Duodenal mucosa (tissue), 2 donors: ENCODE results near the gene DNAAF1.

Source experiments
- H3K27ac ChIP-seq: one replicate; pipeline ENCODE4 v1.7.0; 2013; ENCODE audit warnings: low read depth, low read length
- H3K27me3 ChIP-seq, 2 donors: one replicate each; pipeline ENCODE4 v1.7.0; 2013; ENCODE audit warnings: low read length in 2 of 2, control low read depth in 1 of 2; ENCODE audit not compliant: insufficient read depth in 2 of 2, control insufficient read depth in 1 of 2
- H3K36me3 ChIP-seq, 2 donors: one replicate each; pipeline ENCODE4 v1.7.0; 2013; ENCODE audit warnings: low read length in 2 of 2, control low read depth in 1 of 2; ENCODE audit not compliant: insufficient read depth in 2 of 2, control insufficient read depth in 1 of 2
- H3K4me1 ChIP-seq, 2 donors: one replicate each; pipeline ENCODE4 v1.7.0; 2013; ENCODE audit warnings: low read length in 2 of 2, control low read depth in 1 of 2; ENCODE audit not compliant: insufficient read depth in 2 of 2, control insufficient read depth in 1 of 2
- H3K4me3 ChIP-seq, 2 donors: one replicate each; pipeline ENCODE4 v1.7.0; 2013; ENCODE audit warnings: low read length in 2 of 2, low read depth in 1 of 2
- H3K9ac ChIP-seq, 2 donors: one replicate each; pipeline ENCODE4 v1.7.0; 2013; ENCODE audit warnings: low read length in 2 of 2, low read depth in 1 of 2
- H3K9me3 ChIP-seq, 2 donors: one replicate each; pipeline ENCODE4 v1.7.0; 2013; ENCODE audit warnings: low read length in 2 of 2, control low read depth in 1 of 2; ENCODE audit not compliant: control insufficient read depth in 1 of 2

DNAAF1 gene

DNA sequence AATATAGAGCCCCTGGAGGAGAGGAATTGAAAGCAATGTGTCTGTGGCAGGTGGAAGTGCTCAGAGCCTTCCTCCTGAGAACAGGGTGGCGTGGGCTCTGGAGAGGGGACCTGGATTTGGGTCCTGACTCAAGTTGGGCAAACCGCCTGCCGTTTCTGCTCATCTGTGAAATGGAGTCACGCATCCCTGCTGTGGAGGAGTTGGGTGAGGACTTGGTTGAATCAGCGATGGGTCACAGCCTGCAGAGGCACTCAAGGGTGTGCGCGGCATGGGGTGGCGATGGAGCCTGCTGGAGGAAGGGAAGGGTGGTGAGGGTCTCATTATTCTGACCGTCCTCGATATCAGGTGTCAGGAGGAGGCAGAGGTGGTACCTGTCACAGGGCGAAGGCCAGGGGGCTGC, 48.9 kb downstream of the DNAAF1 start:
- Histone ChIP-seq H3K4me3 (no peak overlapping the region), H3K4me1 (no peaks in the 10 kb centered on the region), H3K27me3 (peaks cover 0 to 2% of the 10 kb centered on the region in 2 donors), H3K27ac (no peak overlapping the region), H3K9ac (no peak overlapping the region), H3K9me3 (no peaks in the 10 kb centered on the region), H3K36me3 (no peaks in the 10 kb centered on the region)

DNA sequence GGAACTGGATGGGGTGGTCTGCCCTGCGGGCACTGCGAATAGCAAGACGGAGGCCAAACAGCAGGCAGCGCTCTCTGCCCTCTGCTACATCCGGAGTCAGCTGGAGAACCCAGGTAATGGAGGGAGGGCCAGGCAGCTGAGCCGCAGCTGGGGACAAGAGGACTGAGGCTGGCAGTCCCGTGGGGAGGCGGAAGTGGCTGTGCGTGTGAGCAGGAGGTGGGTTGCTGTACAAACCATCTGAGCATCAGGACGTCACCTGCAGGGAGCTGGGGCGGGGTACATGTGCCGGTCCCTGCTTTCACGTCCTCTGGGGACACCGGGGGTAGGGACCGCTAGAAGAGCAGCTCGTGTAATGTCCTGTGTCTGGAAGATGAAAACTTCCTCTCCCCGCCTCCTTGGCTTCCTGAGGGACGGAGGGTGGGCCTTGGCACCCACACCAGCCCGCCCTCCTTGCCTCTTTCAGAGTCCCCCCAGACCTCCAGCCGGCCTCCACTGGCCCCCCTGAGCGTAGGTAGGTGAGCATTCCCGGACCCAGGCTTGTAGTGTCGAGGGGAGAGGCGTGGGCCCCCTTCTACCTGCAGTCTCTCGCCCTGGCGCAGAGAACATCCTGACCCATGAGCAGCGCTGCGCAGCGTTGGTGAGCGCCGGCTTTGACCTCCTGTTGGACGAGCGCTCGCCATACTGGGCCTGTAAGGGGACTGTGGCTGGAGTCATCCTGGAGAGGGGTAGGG, 49.5 kb downstream of the DNAAF1 start:
- H3K27me3 ChIP-seq = peaks cover 0 to 2% of the 10 kb centered on the region in 2 donors
- no peaks in the 10 kb centered on the region for H3K36me3 ChIP-seq
- H3K9me3 ChIP-seq = no peaks in the 10 kb centered on the region
- no peaks in the 10 kb centered on the region for H3K4me1 ChIP-seq
- no peak overlapping the region for H3K9ac ChIP-seq
- no peak overlapping the region for H3K4me3 ChIP-seq
- no peak overlapping the region for H3K27ac ChIP-seq

DNA sequence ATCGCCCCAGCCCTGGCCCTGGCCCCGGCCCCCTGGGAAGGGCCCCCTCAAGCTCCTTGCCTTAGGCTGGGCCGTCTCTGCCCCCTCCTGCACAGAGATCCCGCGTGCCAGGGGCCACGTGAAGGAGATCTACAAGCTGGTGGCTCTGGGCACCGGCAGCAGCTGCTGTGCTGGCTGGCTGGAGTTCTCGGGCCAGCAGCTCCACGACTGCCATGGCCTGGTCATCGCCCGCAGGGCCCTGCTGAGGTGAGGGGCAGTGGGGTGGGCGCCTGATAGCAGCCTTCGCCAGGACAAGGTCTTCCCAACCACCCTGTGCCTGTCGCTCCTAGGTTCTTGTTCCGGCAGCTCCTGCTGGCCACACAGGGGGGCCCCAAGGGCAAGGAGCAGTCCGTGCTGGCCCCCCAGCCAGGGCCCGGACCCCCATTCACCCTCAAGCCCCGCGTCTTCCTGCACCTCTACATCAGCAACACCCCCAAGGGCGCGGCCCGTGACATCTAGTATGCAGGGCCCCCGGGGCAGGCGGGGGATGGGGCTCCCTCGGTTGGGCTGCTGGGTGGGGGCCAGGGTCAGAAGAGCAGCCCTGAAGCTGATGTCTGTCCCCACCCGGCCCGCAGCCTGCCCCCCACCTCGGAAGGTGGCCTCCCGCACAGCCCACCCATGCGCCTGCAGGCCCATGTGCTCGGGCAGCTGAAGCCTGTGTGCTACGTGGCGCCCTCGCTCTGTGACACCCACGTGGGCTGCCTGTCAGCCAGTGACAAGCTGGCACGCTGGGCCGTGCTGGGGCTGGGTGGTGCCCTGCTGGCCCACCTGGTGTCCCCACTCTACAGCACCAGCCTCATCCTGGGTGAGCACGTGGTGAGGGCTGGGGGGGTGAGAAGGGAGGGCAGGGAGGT, 50.3 kb downstream of the DNAAF1 start:
- peaks cover 0 to 2% of the 10 kb centered on the region in 2 donors for H3K27me3 ChIP-seq
- no peaks in the 10 kb centered on the region for H3K36me3 ChIP-seq
- H3K9ac ChIP-seq = no peak overlapping the region
- H3K9me3 ChIP-seq = no peaks in the 10 kb centered on the region
- H3K4me1 ChIP-seq = no peaks in the 10 kb centered on the region
- H3K4me3 ChIP-seq = no peak overlapping the region
- H3K27ac ChIP-seq = no peak overlapping the region

DNA sequence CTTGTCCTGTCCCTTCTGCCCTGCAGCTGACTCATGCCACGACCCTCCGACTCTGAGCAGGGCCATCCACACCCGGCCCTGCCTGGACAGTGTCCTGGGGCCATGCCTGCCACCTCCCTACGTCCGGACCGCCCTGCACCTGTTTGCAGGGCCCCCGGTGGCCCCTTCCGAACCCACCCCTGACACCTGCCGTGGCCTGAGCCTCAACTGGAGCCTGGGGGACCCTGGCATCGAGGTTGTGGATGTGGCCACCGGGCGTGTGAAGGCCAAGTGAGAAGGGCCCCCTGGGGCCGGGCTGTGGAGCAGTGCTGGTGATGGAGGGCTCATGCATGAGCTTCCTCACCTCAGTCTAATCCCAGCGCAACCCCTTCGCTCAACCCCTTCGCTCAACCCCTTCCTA, 51.0 kb downstream of the DNAAF1 start:
- no peaks in the 10 kb centered on the region for H3K4me1 ChIP-seq
- no peak overlapping the region for H3K4me3 ChIP-seq
- H3K27me3 ChIP-seq = peaks cover 0 to 2% of the 10 kb centered on the region in 2 donors
- no peak overlapping the region for H3K9ac ChIP-seq
- H3K27ac ChIP-seq = no peak overlapping the region
- no peaks in the 10 kb centered on the region for H3K36me3 ChIP-seq
- no peaks in the 10 kb centered on the region for H3K9me3 ChIP-seq

DNA sequence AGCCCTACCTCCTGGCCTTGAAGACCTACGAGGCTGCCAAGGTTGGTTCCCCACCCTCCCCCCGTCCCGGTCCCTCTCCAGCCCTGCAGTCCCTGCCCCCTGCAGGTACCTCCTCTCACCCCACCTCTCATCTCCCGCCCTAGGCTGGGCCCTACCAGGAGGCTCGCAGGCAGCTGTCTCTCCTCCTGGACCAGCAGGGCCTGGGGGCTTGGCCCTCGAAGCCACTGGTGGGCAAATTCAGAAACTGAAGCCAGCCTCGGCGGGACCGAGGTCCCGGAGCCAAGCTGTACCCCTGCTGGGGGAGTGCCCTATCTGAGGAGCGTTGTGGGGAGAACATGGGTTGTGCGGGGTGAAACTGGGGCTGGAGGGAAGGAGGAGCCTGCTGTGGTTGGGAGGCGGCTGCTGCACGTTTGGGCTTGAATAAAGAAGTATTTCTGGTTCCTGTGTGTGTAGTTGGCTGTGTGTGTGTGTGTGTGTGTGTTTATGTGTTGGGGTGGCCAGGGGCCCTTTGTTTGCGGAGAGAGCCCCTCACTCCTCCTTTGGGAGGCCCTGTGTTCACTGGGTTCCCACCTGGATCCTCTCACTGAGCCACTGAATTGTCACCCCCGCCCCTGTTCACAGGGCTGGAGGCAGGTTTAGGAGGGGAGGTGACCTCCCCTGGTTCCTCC, 51.8 kb downstream of the DNAAF1 start:
- H3K4me3 ChIP-seq = no peak overlapping the region
- H3K9ac ChIP-seq = no peak overlapping the region
- H3K9me3 ChIP-seq = no peaks in the 10 kb centered on the region
- peaks cover 0 to 2% of the 10 kb centered on the region in 2 donors for H3K27me3 ChIP-seq
- H3K4me1 ChIP-seq = no peaks in the 10 kb centered on the region
- no peaks in the 10 kb centered on the region for H3K36me3 ChIP-seq
- H3K27ac ChIP-seq = no peak overlapping the region

DNA sequence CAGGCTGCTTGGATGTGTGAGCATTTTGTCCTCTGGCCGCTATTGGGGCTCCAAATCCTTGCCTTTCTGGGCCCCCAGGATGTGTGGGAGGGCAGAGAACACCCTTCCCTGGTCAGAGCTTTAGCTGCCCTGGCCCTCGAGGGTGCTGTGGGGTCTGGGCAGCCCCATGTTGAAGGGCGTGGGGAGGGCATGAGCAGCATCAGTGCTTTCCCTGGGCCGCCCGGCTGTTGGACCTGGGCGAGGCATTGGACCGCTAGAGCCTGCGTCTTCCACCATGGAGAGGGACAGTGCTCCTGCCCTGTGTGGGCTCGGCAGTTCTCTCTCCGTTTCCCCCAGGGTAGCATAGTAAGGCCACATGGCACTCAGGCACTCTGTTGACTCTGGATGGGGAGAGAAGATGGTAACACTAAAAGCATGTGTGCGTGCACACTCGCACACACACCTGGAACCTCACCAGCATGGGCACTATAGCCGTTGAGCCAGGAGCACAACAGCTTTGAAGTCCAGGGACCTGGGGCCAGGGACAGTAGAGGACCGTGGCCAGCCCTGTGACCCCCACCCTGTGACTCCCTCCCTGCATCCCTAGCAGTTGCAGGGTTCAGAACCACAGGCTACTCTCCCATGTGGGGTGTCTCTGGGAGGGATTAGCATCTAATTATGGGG, 52.5 kb downstream of the DNAAF1 start:
- no peaks in the 10 kb centered on the region for H3K9me3 ChIP-seq
- no peaks in the 10 kb centered on the region for H3K36me3 ChIP-seq
- H3K4me1 ChIP-seq = no peaks in the 10 kb centered on the region
- H3K27ac ChIP-seq = no peak overlapping the region
- H3K9ac ChIP-seq = no peak overlapping the region
- no peak overlapping the region for H3K4me3 ChIP-seq
- H3K27me3 ChIP-seq = peaks cover 0 to 2% of the 10 kb centered on the region in 2 donors

DNA sequence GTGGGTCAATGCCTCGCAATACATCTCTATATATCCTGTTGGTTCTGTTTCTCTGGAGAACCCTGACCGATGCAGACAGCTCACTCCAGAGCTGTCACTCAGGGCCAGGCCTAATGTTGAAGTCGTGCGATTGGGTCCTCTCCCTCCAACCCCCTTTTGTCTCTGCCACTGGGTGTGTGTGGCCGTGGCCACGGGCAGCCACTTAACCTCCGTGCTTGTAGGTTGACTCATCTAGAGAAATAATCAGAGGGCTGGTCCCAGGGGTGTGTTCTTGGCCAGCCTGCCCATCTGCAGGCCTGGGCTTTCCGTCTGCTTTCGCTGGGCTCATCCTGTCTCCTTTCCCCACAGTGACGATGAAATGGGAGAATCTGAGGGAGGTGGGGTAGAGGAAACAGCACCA, 53.3 kb downstream of the DNAAF1 start:
- H3K4me1 ChIP-seq = no peaks in the 10 kb centered on the region
- H3K27me3 ChIP-seq = peaks cover 0 to 2% of the 10 kb centered on the region in 2 donors
- no peak overlapping the region for H3K9ac ChIP-seq
- H3K9me3 ChIP-seq = no peaks in the 10 kb centered on the region
- H3K36me3 ChIP-seq = no peaks in the 10 kb centered on the region
- H3K27ac ChIP-seq = no peak overlapping the region
- no peak overlapping the region for H3K4me3 ChIP-seq

DNA sequence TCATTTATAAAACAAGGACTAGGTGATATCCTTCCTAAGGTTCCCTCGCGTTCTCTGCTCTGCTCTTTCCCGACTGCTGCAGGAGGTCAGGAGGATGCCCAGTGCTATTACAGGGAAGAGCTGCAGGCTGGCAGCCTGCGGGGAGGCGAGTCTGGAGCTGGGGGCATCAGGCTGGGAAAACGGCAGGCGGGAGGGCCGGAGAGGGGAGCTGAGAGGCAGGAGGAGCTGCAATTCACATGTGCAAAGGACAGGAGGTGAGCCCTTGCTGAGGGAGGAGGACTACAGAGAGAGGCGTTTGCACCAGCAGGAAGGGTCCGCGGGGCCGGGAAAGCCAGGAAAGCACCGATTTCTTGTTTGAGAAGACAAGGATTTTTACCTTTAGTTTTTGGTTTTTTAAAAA, 54.0 kb downstream of the DNAAF1 start:
- Histone ChIP-seq H3K36me3 (no peaks in the 10 kb centered on the region), H3K9me3 (no peaks in the 10 kb centered on the region), H3K9ac (no peak overlapping the region), H3K4me1 (no peaks in the 10 kb centered on the region), H3K4me3 (no peak overlapping the region), H3K27me3 (peaks cover 0 to 2% of the 10 kb centered on the region in 2 donors), H3K27ac (no peak overlapping the region)

DNA sequence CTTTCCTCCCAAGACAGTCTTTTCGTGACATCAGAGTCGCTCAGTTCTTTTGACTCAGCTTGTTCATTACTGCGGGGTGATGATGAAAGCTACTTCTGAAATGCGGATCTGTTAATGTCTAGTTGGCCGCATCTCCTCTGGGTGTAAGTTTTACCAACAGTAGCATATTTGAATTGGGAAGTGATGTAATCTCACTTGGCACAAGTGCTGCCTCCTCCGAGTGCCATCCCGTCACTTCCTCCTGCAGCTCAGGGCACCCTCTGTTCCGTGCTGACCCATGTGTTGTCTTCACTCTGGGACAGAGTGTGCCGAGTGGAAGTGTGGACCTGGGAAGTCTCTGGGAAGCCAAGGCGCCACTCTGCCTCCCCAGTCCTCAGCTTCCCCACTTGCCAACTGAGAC, 54.8 kb downstream of the DNAAF1 start:
- H3K4me3 ChIP-seq = no peak overlapping the region
- H3K9ac ChIP-seq = no peak overlapping the region
- H3K36me3 ChIP-seq = no peaks in the 10 kb centered on the region
- H3K27ac ChIP-seq = no peak overlapping the region
- peaks cover 0 to 2% of the 10 kb centered on the region in 2 donors for H3K27me3 ChIP-seq
- H3K9me3 ChIP-seq = no peaks in the 10 kb centered on the region
- no peaks in the 10 kb centered on the region for H3K4me1 ChIP-seq
